HG03064 (cell line): Measurements from ENCODE around the gene UQCRH.
"Not testable (repeated sequence)": the region's sequence is repeated elsewhere in the genome, so short reads cannot be mapped to it uniquely, and the experiment has no call there.

ENCODE experiments used
- ATAC-seq: cut with Tn5 transposase; IDR thresholded peaks from one replicate; pipeline ENCODE4 v1.9.1; 2021; ENCODE audit warnings: low read depth; ENCODE audit not compliant: unreplicated experiment

Gene UQCRH

DNA sequence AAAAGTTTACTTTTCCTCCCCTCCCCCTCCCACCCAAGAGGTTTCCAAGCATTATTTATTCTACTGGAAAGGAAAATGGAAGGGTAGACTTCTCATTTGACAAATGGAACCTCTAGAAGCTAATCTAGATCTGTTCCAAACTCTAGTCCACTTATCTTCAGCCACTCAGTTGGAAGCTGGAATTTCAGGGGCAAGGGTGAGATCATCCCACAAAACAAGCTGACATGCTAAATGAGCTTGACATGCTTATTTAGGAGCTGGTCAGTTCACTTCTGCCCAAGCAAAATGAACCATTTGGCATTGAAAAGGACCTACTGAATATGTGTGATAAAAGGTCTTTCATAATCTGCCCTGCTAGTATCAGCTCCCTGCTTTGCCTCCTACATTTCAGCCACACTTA, 5.1 kb upstream of the UQCRH start:
- no peak for ATAC-seq

GRCh38 chr1:46300673-46301405, 2.7 kb upstream of the UQCRH start:
- no peak for ATAC-seq

- ATAC-seq, result no peak
Measured at GRCh38 chr1:46301406-46301807, 2.1 kb upstream of the UQCRH start.

DNA sequence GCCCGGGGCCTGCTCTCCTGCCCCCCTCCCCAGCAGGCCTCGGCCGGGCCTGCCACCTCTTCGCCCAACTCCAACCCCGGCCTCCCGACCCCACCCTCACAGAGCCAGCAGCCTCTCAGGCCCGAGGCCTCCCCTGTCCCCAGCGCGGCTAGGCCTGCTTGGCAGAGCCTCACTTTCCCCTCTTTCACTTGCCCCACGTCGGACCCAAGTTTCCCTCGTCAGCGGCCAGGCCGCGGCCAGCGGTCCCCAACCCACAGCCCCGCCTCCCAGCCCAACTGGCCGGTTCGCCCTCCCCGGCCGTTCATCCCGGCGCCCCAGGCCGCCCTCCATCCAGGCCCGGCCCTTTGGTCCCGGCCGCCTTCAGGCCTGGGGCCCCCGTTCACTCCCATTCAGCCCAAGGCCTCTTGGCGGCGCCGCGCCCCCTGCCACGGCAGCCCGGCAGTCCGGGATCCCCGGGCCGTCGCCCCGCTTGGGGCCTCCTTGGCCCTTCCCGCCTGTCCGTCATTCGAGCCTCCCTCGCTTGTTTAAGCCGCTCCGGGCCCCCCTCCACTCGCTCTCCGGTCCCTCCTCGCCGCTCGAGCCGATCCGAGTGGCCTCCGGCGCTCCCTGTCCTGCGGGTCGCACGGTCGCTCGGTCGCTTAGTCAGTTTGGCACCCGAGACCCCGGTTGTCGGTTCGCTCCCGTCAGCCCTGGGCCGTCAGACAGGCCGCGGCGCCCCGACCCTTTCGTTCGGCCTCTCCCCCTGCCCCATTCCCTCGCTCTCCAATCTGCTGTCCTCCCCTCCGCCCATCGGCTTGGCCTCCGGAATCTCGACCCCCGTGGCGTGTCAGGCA, 1.5 kb upstream of the UQCRH start:
- no peak for ATAC-seq

DNA sequence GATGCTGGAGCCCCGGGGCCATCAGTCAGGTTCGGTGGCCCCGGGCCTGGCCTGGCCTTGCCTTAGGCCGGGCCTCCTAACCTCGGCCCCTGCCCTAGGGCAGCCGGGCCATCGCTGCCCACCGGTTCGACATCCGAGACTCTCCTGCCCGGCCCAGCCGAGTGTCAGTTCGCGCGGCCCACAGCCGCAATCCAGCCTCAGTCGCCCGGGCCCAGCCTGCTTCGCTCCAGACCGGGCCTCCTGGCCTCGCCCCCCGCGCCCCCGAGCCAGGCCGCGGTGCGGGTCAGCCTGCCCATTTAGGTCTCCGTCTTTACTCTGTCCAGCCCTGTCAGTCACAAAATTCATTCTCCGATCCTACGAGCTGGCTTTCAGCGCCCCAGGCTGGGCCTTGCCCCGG, 859 bp upstream of the UQCRH start:
- ATAC-seq, result no peak

DNA sequence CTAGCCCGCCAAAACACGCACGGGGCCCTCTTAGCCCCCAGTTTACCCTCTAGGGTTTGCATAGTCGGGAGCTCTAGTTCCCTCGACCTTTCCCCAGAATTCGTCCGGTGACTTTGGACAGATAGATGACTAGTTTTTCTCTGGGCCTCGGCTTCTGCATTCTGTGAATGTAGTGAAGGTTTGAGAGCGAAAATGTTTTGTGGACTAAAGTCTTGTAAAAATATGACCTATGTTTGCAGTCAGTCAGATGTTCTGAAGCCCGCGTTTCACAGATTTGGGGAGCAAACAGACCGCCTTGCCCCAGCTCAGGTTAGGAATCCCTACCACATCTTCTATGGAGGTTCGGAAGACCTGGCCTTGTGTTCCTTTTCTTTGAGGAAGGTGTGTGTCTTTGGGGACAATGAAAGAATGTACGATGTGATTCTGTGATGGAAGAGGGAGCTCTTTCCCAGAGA, 401 bp downstream of the UQCRH start:
- ATAC-seq, result peak; percentile 2

DNA sequence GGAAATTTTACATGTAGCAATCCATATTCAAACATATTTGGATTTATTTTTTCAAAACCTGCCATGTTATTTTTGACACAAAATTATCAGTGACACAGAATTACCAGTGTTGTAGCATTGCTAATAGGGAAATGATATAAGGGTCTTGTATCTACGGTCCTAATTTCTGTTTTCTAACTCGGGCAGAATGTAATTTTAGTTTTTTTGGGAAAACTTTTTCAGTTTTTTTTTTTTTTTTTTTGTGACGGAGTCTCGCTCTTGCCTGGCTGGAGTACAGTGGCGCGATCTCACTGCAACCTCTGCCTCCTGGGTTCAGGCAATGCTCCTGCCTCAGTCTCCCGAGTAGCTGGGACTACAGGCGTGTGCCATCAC, 2.6 kb downstream of the UQCRH start:
- ATAC-seq, result no peak

DNA sequence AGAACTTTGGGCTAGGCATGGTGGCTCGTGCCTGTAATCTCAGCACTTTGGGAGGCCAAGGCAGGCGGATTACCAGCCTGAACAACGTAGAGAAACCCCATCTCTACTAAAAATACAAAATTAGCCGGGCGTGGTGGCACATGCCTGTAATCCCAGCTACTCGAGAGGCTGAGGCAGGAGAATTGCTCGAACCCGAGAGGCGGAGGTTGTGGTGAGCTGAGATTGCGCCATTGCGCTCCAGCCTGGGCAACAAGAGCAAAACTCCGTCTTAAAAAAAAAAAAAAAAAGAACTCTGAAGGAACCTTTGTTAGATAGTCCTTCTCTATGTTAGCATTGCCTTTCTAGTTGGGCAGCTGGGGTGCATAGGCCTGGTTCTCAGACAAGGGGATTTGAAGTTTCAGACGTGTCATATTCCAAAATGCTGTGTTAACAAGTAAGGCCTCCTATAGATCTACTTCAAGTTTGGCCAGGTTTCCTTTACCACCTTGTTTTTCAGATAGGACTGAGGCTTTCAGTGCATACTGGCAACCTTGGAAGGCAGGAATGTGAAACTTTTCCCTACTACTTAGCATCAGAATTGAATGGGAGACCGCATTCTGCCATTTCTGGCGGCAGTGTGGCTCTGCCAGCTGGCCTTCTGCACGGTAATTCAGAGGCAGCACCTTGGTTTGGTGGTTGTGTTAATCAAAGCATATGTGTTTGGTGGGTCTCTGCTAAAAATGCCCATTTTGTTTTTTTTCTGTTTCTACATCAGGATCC, 6.1 kb downstream of the UQCRH start:
- ATAC-seq, result no peak

- ATAC-seq, result no peak
Measured at GRCh38 chr1:46310321-46310720, 6.8 kb downstream of the UQCRH start.

- ATAC-seq, result no peak
Measured at GRCh38 chr1:46315669-46316403, 12.3 kb downstream of the UQCRH start.

- ATAC-seq, result no peak
Measured at GRCh38 chr1:46317323-46317722, 13.8 kb downstream of the UQCRH start.

GRCh38 chr1:46319301-46319700, 15.8 kb downstream of the UQCRH start:
- not testable (repeated sequence) for ATAC-seq

- ATAC-seq, result not testable (repeated sequence)
Measured at GRCh38 chr1:46319960-46320914, 16.7 kb downstream of the UQCRH start.

DNA sequence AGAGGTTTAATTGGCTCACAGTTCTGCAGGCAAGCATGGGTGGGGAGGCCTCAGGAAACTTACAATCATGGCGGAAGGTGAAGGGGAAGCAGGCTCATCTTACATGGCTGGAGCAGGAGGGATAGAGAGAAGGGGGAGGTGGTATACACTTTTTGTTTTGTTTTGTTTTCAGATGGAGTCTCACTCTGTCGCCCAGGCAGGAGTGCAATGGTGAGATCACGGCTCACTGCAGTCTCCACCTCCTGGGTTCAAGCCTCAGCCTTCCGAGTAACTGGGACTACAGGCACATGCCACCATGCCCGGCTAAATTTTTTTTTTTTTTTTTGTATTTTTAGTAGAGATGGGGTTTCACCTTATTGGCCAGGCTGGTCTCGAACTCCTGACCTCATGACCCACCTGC, 18.7 kb downstream of the UQCRH start:
- ATAC-seq, result not testable (repeated sequence)

DNA sequence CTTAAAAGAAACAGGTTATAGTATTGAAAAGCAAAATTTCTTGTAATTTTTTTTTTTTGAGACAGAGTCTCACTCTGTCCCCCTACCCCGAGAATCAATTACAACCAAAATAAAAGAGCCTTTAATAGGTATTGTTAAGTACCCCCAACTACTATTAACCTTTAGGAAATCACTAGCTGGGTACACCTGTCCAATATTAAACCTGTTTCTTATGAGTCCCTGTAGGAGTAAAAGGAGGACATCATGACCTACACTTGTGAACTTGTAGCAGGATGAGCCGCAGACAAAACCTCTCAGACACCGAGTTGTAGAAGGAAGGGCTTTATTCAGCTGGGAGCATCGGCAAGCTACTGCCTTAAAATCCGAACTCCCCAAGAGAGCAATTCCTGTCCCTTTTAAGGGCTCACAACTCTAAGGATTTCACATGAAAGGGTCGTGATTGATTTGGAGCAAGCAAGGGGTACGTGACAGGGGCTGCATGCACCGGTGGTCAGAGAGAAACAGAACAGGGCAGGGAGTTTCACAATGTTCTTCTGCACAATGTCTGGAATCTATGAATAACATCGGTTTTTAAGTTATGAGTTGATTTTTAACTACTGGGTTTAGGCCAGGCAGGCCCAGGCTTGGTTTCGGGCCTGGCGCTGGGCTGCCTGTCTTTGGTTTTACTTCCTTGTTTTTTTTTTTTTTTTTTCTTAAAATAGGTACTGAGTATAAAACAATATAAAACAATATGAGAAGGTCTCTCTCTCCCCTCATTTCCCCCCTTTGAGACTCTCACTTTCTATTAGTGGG, 22.0 kb downstream of the UQCRH start:
- ATAC-seq, result not testable (repeated sequence)

DNA sequence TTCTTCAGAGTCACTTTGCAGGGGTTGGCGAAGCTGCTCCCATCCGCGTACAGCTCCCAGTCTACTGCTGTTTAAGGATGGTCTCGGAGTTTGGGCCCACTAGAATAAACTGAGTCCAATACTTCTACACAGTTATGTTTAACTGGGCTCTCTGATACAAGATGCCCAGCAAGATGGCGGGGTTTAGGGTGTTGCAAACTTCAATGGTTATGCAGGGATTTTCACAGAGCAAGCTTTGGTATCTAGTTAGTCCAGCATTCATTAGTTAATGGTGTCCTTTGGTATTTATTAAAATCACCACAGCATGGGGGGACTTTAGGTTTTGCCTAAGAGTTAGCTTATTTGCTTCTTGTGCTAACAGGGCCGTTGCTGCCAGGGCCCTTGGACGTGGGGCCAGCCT, 24.7 kb downstream of the UQCRH start:
- not testable (repeated sequence) for ATAC-seq

DNA sequence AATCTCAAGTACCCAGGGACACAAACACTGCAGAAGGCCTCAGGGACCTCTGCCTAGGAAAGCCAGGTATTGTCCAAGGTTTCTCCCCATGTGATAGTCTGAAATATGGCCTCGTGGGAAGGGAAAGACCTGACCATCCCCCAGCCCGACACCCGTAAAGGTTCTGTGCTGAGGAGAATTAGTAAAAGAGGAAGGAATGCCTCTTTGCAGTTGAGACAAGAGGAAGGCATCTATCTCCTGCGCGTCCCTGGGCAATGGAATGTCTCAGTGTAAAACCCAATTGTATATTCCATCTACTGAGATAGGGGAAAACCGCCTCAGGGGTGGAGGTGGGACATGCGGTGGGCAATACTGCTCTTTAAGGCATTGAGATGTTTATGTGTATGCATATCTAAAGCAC, 26.3 kb downstream of the UQCRH start:
- ATAC-seq, result not testable (repeated sequence)

- ATAC-seq, result not testable (repeated sequence)
Measured at GRCh38 chr1:46330381-46330780, 26.9 kb downstream of the UQCRH start.
